K562 (cell line): ENCODE results near the gene GNAI2. TPM values are rescaled to one million over a fixed set of nuclear protein-coding genes. Genes with fewer than 3 reads are reported as not detected.
A peak's percentile ranks its signal among the peaks of the same experiment; 100 is the strongest.

ENCODE experiments used
- CHD1 ChIP-seq: fragments of 200-600 bp; sonication (generic); IDR thresholded peaks from one replicate; pipeline ENCODE4 v1.6.1; 2012; ENCODE audit warnings: mild to moderate bottlenecking, moderate library complexity, low read length, inconsistent platforms
- EHMT2 ChIP-seq: fragments of 450-650 bp; IDR thresholded peaks from 2 replicates; pipeline ENCODE4 v1.6.1; 2018; ENCODE audit warnings: antibody characterized with exemption
- ELF2 ChIP-seq: fragments of 250-450 bp; sonication (Bioruptor Pico); IDR thresholded peaks from 2 replicates; pipeline ENCODE4 v1.5.0; 2021; ENCODE audit warnings: mild to moderate bottlenecking
- GTF2E2 ChIP-seq: fragments of 200-800 bp; sonication (Bioruptor generic); IDR thresholded peaks from 2 replicates; pipeline ENCODE4 v1.6.1; 2016; ENCODE audit warnings: missing genetic modification characterization, missing compliant biosample characterization
- HMG20A ChIP-seq: fragments of 450-650 bp; formaldehyde crosslinking; conservative IDR thresholded peaks from 2 replicates; pipeline ENCODE4 v1.4.0; 2020; ENCODE audit warnings: mild to moderate bottlenecking, mixed read lengths
- ILF3 ChIP-seq: fragments of 450-650 bp; IDR thresholded peaks from 2 replicates; pipeline ENCODE4 v1.6.1; 2018; ENCODE audit warnings: antibody characterized with exemption, mild to moderate bottlenecking, moderate library complexity, borderline replicate concordance
- JUN ChIP-seq, 2 experiments: sonication (generic) in 1 of 2; formaldehyde crosslinking in 1 of 2; IDR thresholded peaks; 2 replicates each; pipeline versions ENCODE4 v1.6.1 to v1.8.0; 2012 to 2022; ENCODE audit warnings: borderline replicate concordance in 2 of 2, mild to moderate bottlenecking in 2 of 2, improper control_type of control experiment in 1 of 2, low read depth in 1 of 2, low read length in 1 of 2, missing genetic modification reagents in 1 of 2
- JUNB ChIP-seq: fragments of 450-650 bp; formaldehyde crosslinking; conservative IDR thresholded peaks from 2 replicates; pipeline ENCODE4 v1.4.0; 2020; ENCODE audit warnings: mild to moderate bottlenecking
- KDM1A ChIP-seq, 2 experiments: fragments of 450-650 bp; IDR thresholded peaks; 2 replicates each; pipeline ENCODE4 v1.6.1; 2016; ENCODE audit warnings: mild to moderate bottlenecking in 2 of 2
- NUFIP1 ChIP-seq: fragments of 450-650 bp; IDR thresholded peaks from 2 replicates; pipeline ENCODE4 v1.6.1; 2018; ENCODE audit not compliant: partially characterized antibody
- SMARCC2 ChIP-seq: fragments of 450-650 bp; IDR thresholded peaks from 2 replicates; pipeline ENCODE4 v1.6.1; 2017; ENCODE audit warnings: antibody characterized with exemption, moderate library complexity, mild to moderate bottlenecking, low read depth
- SOX6 ChIP-seq: fragments of 450-650 bp; IDR thresholded peaks from 2 replicates; pipeline ENCODE4 v1.6.1; 2014; ENCODE audit warnings: mild to moderate bottlenecking
- TAL1 ChIP-seq: fragments of 450-650 bp; IDR thresholded peaks from 2 replicates; pipeline ENCODE4 v1.6.1; 2016; ENCODE audit warnings: mild to moderate bottlenecking
- ZNF316 ChIP-seq: fragments of 450-650 bp; IDR thresholded peaks from 2 replicates; pipeline ENCODE4 v1.6.1; 2016
- ZNF408 ChIP-seq: fragments of 250-450 bp; sonication (Bioruptor Pico); IDR thresholded peaks from 2 replicates; pipeline ENCODE4 v1.4.0; 2020; ENCODE audit warnings: low read depth, mild to moderate bottlenecking, moderate library complexity
- ZNF57 ChIP-seq: fragments of 450-650 bp; formaldehyde crosslinking; IDR thresholded peaks from 2 replicates; pipeline ENCODE4 v1.4.0; 2020; ENCODE audit warnings: mild to moderate bottlenecking, moderate library complexity
- ZNF707 ChIP-seq: fragments of 250-450 bp; sonication (Bioruptor Pico); conservative IDR thresholded peaks from 2 replicates; pipeline ENCODE4 v1.8.0; 2022; ENCODE audit warnings: inconsistent platforms, mild to moderate bottlenecking, moderate library complexity
- polyA plus RNA-seq, 8 experiments: library from polyadenylated mRNA; depleted of rRNA in 4 of 8; stranded (reverse) in 5 of 8; unstranded in 3 of 8; fragments of >200 nt; fragmentation: Nextera tagmentation in 2 of 8; fragmentation: Illumina TruSeq in 1 of 8; extraction: Ambion mirVana in 2 of 8; extraction: Trizol in 1 of 8; gene quantifications; 2 replicates each; pipeline versions ENCODE4 v1.2.1 to v1.2.3, GENCODE V29; 2011 to 2014; ENCODE audit warnings: inconsistent platforms in 1 of 8, missing spikeins in 1 of 8
- total RNA-seq, 7 experiments: library from RNA; depleted of rRNA in 6 of 7; stranded (reverse); fragments of >200 nt in 6 of 7; fragmentation: Illumina TruSeq in 2 of 7; extraction: Trizol in 2 of 7; gene quantifications; 2 replicates each; pipeline versions ENCODE4 v1.2.1 to v1.2.3, GENCODE V29; 2011 to 2021; ENCODE audit warnings: low replicate concordance in 1 of 7
- TF ChIP-seq, protein P1 (sequence below): sonication (generic); formaldehyde crosslinking; IDR thresholded peaks from 2 replicates; pipeline ENCODE4 v1.8.1; 2023; ENCODE audit warnings: mild to moderate bottlenecking, missing genetic modification reagents
- TF ChIP-seq, protein P2 (sequence below): fragments of 250-450 bp; sonication (Bioruptor Pico); IDR thresholded peaks from 2 replicates; pipeline ENCODE4 v1.4.0; 2020; ENCODE audit warnings: borderline replicate concordance
- TF ChIP-seq, protein P3 (sequence below): fragments of 150-350 bp; conservative IDR thresholded peaks from 2 replicates; pipeline ENCODE4 v1.6.1; 2014; ENCODE audit warnings: low read length
- TF ChIP-seq, protein P4 (sequence below): IDR thresholded peaks from 2 replicates; pipeline ENCODE4 v1.6.1; 2014; ENCODE audit warnings: antibody characterized with exemption

GNAI2 gene
- total and polyA plus RNA-seq, 9 of the 15 experiments (the other 6 are each of a cell fraction or from before 2014, with no cell fraction given): 1.1 to 72.2 (median 42.7) TPM

DNA sequence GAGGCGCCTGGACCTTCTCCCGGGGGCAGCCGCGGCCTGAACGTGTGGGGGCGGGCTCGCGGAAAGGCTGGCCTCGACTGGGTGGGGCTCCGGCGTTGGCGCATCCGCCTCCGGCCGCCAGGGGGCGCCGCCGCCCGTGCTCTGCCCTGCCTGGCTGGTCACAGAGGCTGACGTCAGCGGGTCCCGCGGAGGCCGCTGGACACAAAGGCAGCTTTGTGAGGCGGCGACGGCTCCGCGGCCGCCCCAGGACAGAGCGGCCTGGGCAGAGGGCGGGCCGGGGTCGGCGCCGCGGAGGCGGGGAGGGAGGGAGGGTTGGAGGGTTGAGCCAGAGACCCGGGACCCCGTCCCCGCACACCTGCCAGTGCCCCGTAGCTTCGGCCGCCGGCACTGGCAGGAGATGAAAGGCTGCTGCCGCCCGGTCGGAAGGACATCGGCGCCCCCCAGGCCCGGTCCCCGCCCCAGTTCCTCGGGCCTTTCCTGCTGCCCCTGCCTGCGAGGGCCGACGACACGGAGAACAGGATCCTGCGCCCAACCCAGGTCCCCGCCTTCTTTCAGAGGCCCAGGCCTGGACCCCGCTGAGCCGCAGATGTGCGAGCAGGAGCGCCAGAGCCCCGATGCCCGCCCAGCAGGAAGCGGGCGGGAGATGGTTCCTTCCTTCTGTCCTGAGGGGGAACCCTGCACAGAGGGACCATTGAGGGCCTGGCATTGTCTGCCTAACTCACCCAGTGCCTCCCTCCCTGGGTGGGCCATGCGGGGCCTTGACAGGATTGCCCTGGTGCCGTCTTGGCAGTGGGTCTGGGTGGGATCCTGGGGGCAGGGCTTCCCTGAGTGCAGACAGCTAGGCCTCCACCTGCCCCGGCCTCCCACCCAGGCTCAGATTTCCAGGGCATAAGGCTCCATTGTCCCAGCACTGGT, 24.3 kb downstream of the GNAI2 start (continued):
- TF ChIP-seq SOX6 (no peak), SMARCC2 (no peak), JUNB (no peak), EHMT2 (no peak), ZNF57 (CRISPR knock-in tag) (no peak), ZNF408 (CRISPR knock-in tag) (no peak), ELF2 (CRISPR knock-in tag) (no peak), ZNF316 (no peak), ZNF707 (CRISPR knock-in tag) (no peak), KDM1A (IDR thresholded peaks at IDR 0.05) (no peak), JUN (IDR thresholded peaks at IDR 0.05; ENCODE audit: borderline replicate concordance, low read depth, low read length) (peak; percentile 88), JUN (CRISPR knock-in tag; IDR thresholded peaks at IDR 0.05; ENCODE audit: borderline replicate concordance) (peak; percentile 74; the same call in 1 of the 2 replicates), ILF3 (no peak), GTF2E2 (tag) (no peak), HMG20A (CRISPR knock-in tag) (no peak), NUFIP1 (no peak), CHD1 (peak; percentile 53), TAL1 (no peak)
- TF ChIP-seq, protein P1, sequence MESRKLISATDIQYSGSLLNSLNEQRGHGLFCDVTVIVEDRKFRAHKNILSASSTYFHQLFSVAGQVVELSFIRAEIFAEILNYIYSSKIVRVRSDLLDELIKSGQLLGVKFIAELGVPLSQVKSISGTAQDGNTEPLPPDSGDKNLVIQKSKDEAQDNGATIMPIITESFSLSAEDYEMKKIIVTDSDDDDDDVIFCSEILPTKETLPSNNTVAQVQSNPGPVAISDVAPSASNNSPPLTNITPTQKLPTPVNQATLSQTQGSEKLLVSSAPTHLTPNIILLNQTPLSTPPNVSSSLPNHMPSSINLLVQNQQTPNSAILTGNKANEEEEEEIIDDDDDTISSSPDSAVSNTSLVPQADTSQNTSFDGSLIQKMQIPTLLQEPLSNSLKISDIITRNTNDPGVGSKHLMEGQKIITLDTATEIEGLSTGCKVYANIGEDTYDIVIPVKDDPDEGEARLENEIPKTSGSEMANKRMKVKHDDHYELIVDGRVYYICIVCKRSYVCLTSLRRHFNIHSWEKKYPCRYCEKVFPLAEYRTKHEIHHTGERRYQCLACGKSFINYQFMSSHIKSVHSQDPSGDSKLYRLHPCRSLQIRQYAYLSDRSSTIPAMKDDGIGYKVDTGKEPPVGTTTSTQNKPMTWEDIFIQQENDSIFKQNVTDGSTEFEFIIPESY (CRISPR knock-in tag): peak; percentile 39; the same call in 1 of the 2 replicates
- TF ChIP-seq, protein P2, sequence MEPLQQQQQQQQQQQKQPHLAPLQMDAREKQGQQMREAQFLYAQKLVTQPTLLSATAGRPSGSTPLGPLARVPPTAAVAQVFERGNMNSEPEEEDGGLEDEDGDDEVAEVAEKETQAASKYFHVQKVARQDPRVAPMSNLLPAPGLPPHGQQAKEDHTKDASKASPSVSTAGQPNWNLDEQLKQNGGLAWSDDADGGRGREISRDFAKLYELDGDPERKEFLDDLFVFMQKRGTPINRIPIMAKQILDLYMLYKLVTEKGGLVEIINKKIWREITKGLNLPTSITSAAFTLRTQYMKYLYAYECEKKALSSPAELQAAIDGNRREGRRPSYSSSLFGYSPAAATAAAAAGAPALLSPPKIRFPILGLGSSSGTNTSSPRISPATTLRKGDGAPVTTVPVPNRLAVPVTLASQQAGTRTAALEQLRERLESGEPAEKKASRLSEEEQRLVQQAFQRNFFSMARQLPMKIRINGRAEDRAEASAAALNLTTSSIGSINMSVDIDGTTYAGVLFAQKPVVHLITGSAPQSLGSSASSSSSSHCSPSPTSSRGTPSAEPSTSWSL (CRISPR knock-in tag): no peak
- TF ChIP-seq, protein P3, sequence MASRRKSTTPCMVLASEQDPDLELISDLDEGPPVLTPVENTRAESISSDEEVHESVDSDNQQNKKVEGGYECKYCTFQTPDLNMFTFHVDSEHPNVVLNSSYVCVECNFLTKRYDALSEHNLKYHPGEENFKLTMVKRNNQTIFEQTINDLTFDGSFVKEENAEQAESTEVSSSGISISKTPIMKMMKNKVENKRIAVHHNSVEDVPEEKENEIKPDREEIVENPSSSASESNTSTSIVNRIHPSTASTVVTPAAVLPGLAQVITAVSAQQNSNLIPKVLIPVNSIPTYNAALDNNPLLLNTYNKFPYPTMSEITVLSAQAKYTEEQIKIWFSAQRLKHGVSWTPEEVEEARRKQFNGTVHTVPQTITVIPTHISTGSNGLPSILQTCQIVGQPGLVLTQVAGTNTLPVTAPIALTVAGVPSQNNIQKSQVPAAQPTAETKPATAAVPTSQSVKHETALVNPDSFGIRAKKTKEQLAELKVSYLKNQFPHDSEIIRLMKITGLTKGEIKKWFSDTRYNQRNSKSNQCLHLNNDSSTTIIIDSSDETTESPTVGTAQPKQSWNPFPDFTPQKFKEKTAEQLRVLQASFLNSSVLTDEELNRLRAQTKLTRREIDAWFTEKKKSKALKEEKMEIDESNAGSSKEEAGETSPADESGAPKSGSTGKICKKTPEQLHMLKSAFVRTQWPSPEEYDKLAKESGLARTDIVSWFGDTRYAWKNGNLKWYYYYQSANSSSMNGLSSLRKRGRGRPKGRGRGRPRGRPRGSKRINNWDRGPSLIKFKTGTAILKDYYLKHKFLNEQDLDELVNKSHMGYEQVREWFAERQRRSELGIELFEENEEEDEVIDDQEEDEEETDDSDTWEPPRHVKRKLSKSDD: no peak
- TF ChIP-seq, protein P4, sequence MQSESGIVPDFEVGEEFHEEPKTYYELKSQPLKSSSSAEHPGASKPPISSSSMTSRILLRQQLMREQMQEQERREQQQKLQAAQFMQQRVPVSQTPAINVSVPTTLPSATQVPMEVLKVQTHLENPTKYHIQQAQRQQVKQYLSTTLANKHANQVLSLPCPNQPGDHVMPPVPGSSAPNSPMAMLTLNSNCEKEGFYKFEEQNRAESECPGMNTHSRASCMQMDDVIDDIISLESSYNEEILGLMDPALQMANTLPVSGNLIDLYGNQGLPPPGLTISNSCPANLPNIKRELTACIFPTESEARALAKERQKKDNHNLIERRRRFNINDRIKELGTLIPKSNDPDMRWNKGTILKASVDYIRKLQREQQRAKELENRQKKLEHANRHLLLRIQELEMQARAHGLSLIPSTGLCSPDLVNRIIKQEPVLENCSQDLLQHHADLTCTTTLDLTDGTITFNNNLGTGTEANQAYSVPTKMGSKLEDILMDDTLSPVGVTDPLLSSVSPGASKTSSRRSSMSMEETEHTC: no peak
